Stimulated activated naive CD4-positive, alpha-beta T cell treated with Interleukin-2 at 50 U/mL for 16 hours (primary cell): ENCODE measurements around the gene ST3GAL5.
"Not testable (repeated sequence)": the region's sequence is repeated elsewhere in the genome, so short reads cannot be mapped to it uniquely, and the experiment has no call there.

ENCODE experiments used
- DNase-seq: peaks from one replicate; lab custom pipeline; 2025; lab: John Stamatoyannopoulos, UW

ST3GAL5 gene

GRCh38 chr2:85893428-85894258 is 4.9 kb upstream of the ST3GAL5 start:
- DNase-seq: no peak

DNA sequence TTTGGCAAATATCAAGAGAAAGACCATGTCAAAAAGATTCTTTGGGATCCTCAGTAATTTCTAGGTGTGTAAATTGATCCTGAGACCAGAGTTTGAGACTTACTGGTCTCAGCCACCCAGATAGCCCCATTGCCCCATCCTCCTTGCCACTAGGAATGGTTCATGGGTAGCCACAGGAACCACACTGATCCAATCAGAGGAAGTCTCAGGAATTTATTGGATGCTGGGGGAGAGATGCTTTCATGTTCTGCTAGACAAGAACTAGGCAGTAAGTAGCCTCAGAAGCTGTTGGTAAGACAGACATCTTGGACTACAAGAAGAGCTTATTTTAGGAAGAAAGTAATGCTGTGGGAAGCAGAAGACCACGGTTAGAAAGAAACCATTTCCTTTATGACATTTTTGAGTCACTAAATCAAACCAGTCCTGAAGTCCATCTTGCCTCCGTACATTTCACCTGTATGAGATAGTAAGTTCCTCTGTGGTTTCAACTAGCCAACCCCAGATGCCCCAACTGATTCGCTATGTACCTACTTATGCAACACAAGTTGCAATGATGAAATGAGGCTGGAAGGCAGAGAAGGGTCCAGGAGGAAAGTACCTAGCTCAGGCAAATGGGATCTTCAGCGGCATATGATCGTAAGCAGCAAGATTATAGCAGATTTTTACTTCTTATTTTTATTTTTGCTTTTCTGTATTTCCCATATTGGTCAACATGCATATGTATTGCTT is 3.6 kb upstream of the ST3GAL5 start:
- DNase-seq: no peak

DNA sequence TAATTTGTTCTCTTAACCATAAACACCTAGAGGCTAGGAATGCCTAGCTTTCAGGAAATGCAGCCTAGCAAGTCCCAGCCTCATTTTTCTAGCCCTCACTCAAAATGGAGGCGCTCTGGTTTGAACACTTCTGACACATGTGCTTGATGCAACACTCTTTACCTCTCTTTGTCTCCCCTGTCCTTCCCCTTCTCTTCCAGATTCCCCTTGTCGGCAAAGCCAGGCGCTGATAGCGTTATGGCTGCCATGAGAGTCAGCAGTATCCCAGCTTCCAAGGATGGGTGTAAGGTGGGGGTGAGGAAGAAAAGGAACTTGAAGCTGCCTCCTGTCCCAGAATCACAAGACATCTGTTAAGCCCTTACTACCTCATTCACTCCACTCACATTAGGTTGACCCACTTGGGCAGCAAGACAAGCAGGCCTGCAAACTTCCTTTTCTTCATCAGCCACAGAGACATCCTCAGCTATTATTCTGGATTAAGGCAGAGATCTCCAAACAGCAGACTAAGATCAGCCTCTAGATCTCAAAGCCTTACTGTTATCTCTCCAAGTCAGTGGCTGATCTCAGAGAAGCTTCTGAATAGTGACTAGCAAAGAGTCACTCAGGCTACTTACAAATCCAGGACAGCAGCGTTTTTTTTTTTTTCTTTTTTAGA is 1.9 kb upstream of the ST3GAL5 start:
- no peak for DNase-seq

DNA sequence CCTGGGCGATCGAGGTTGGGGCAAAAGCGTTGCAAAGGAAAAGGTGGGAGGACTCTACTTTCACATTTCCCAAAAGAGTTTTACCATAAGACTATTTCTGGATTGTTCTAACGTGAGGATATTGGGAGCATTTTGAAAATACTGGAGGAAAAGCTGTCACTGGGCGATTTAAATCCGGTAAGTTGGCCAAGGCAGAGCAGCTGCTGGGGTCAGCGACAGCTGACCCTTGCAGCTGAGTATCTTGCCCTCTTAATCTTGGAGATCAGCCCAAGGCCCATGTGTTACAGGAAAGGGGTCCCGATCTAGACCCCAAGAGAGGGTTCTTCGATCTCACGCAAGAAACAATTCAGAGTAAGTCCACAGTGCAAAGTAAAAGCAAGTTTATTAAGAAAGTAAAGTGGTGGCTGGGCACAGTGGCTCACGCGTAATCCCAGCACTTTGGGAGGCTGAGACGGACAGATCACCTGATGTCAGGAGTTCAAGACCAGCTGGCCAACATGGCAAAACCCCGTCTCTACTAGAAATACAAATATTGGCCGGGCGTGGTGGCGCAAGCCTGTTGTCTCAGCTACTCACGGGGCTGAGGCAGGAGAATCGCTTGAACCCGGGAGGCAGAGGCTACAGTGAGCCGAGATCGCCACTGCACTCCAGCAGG is 964 bp upstream of the ST3GAL5 start:
- DNase-seq: no peak

- peak; percentile 37 for DNase-seq
Measured at GRCh38 chr2:85888020-85888683, 638 bp downstream of the ST3GAL5 start.

DNA sequence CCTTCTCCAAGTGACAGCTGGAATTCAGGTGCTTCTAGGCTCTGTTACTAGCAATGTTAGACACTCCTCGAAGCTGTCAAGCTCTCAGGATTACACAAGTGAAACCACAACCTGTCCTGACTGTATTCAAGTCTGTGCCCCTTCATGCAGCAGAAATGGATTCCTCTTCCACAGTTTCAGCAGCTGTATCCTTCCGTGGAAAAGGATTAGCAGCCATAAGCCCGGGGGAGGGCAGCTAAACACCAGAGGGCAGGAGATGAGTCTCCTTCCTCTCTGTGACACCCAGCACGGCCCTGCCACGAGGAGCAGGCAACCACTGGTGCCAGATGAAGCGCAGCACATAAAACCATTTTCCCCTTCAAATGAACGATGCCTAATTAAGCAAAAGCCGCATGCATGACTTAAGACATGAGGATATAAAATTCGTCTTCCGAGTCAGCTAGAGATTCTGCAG is 1.2 kb downstream of the ST3GAL5 start:
- DNase-seq: peak; percentile 40

GRCh38 chr2:85886590-85886989 is 2.2 kb downstream of the ST3GAL5 start:
- DNase-seq: peak; percentile 66

- no peak for DNase-seq
Measured at GRCh38 chr2:85886141-85886540, 2.6 kb downstream of the ST3GAL5 start.

- DNase-seq: not testable (repeated sequence)
Measured at GRCh38 chr2:85881781-85882180, 7.0 kb downstream of the ST3GAL5 start.

- not testable (repeated sequence) for DNase-seq
Measured at GRCh38 chr2:85880716-85881328, 8.0 kb downstream of the ST3GAL5 start.

GRCh38 chr2:85878719-85879370 is 9.9 kb downstream of the ST3GAL5 start:
- no peak for DNase-seq

- DNase-seq: no peak
Measured at GRCh38 chr2:85875350-85876050, 13.3 kb downstream of the ST3GAL5 start.

- no peak for DNase-seq
Measured at GRCh38 chr2:85873679-85874078, 15.1 kb downstream of the ST3GAL5 start.

GRCh38 chr2:85872536-85873161 is 16.1 kb downstream of the ST3GAL5 start:
- no peak for DNase-seq

- no peak for DNase-seq
Measured at GRCh38 chr2:85871494-85872164, 17.2 kb downstream of the ST3GAL5 start.

- DNase-seq: no peak
Measured at GRCh38 chr2:85868822-85869221, 20.0 kb downstream of the ST3GAL5 start.

DNA sequence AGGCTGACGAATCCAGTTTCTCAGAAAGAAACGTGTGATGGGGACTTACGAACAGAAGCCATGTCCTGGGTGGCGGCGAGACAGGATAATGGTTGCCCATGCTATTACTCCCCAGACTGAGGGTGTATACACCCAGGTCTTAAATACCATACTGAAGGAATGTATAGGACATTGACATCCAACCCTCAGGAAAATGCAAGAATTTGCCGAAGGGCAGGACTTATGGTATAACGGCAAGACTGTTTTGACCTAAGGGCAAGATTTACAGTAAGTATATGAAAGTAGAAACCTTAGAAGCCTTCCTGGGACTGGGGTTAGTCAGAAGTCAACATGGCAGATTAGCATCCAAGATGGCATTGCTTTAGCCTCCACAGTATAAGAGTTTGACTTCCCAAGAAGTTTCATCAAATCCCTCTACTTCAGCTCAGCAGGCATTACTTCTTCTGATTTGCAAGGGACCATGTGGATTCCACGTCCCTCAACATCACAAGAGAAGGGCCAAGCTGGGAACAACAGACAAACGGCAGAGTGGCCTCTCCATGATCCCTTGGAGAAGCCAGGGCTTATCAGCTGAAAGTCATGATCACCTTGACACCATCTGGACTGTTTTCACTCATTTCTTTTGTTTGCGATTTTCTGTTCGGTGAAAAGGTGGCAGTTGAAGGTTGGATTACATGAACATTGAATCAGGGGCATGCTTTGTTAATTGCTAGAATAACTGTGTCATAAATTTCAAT is 21.1 kb downstream of the ST3GAL5 start:
- no peak for DNase-seq

- no peak for DNase-seq
Measured at GRCh38 chr2:85867121-85867520, 21.7 kb downstream of the ST3GAL5 start.
